Type B pancreatic cell (in vitro differentiated cells): ENCODE results near the gene SPRYD3. TPM values are rescaled to one million over a fixed set of nuclear protein-coding genes. Genes with fewer than 3 reads are reported as not detected.

Source experiments
- DNase-seq: peaks from one replicate; pipeline ENCODE4 v3.0.0; 2021; ENCODE audit warnings: mixed read lengths; ENCODE audit not compliant: unreplicated experiment; ENCODE audit errors: extremely low spot score
- H3K27ac Mint-ChIP-seq: 2 replicates; pipeline ENCODE4 v1.8.0; 2021; ENCODE audit warnings: mild to moderate bottlenecking, mixed read lengths
- H3K27me3 Mint-ChIP-seq: 2 replicates; pipeline ENCODE4 v1.8.0; 2021; ENCODE audit warnings: mixed read lengths
- H3K36me3 Mint-ChIP-seq: 2 replicates; pipeline ENCODE4 v1.8.0; 2021; ENCODE audit warnings: mixed read lengths
- H3K4me1 Mint-ChIP-seq: one replicate; pipeline ENCODE4 v1.8.0; 2021; ENCODE audit warnings: mixed read lengths; ENCODE audit not compliant: unreplicated experiment
- H3K4me3 Mint-ChIP-seq: 2 replicates; pipeline ENCODE4 v1.8.0; 2021; ENCODE audit warnings: mild to moderate bottlenecking, mixed read lengths
- H3K9me3 Mint-ChIP-seq: 2 replicates; pipeline ENCODE4 v1.8.0; 2021; ENCODE audit warnings: mixed read lengths
- total RNA-seq: library from RNA; stranded (reverse); gene quantifications from 2 replicates; pipeline ENCODE4 v1.2.1, GENCODE V29; 2021; ENCODE audit warnings: low replicate concordance
- TF ChIP-seq, protein P1 (sequence below): fragments of 200-600 bp; sonication (generic); conservative IDR thresholded peaks from 2 replicates; pipeline ENCODE4 v1.5.0; 2021; ENCODE audit warnings: antibody characterized with exemption, mild to moderate bottlenecking

Gene SPRYD3
- total RNA-seq, 1 donor from 2014 or later = 22.1 TPM

DNA sequence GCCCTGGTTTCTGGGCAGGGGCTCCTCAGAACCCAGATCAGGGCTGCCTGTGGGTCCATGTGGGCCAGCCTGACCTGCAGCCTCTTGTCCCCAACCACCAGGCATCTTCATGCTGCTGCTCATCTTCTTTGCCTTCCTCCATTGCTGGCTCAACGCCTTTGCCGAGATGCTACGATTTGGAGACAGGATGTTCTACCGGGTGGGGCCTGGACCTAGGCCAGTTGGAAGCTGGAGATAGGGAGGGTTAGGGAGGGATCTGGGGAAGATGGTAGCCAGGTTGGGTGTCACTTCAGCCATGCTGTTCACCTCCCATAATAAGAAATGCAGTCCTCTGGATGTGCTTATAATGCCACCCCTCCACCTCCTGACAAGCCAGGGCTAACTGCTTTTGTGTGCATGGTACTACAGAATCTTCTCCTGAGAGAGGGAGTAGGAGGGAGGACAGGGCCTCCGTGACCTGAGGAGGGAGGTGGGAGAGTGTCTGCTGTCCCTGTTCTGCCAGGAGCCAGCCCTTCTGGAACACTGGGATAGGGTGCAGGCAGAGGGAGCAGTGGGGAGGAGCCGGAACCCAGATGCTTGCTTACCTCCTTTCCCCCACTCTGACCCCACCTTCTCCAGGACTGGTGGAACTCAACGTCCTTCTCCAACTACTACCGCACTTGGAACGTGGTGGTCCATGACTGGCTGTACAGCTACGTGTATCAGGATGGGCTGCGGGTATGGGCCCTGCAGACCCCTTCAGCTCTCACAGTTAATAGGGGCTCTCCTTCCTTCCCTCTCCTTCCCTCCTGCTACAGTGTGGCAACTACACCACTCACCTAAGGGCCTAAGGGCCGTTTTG, 41.7 kb upstream of the SPRYD3 start:
- H3K27ac Mint-ChIP-seq = no peak overlapping the region
- no peaks in the 10 kb centered on the region for H3K36me3 Mint-ChIP-seq
- H3K4me1 Mint-ChIP-seq = peaks cover 5% of the 10 kb centered on the region
- H3K9me3 Mint-ChIP-seq = no peaks in the 10 kb centered on the region
- TF ChIP-seq, protein P1, sequence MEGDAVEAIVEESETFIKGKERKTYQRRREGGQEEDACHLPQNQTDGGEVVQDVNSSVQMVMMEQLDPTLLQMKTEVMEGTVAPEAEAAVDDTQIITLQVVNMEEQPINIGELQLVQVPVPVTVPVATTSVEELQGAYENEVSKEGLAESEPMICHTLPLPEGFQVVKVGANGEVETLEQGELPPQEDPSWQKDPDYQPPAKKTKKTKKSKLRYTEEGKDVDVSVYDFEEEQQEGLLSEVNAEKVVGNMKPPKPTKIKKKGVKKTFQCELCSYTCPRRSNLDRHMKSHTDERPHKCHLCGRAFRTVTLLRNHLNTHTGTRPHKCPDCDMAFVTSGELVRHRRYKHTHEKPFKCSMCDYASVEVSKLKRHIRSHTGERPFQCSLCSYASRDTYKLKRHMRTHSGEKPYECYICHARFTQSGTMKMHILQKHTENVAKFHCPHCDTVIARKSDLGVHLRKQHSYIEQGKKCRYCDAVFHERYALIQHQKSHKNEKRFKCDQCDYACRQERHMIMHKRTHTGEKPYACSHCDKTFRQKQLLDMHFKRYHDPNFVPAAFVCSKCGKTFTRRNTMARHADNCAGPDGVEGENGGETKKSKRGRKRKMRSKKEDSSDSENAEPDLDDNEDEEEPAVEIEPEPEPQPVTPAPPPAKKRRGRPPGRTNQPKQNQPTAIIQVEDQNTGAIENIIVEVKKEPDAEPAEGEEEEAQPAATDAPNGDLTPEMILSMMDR = no peak
- DNase-seq = peak; percentile 60
- no peak overlapping the region for H3K4me3 Mint-ChIP-seq
- H3K27me3 Mint-ChIP-seq = peaks cover 7% of the 10 kb centered on the region

DNA sequence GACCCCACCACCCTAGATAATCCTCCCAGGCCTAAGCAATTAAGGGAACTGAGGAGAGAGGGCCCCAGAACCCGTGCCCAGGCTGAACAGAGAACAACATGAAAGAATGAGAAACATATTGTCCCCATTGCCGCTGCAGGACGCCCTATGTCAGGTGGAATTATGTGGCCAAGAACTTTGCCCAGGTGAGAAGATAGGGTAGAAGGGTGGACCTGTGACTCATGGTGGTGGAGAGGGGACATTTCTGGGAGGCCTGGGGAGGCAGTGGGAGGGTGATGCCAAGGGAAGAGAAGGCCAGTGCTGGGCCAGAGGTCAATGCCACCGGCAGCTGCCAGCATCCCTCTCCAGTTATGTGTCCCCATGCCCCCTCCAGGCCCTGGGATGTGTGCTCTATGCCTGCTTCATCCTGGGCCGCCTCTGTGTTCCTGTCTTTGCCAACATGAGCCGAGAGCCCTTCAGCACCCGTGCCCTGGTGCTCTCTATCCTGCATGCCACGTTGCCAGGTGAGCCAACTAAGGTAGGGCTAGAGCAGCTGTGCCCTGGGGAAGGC, 39.6 kb upstream of the SPRYD3 start:
- no peak for DNase-seq
- Mint-ChIP-seq H3K27ac (no peak overlapping the region), H3K36me3 (no peaks in the 10 kb centered on the region), H3K4me3 (no peak overlapping the region), H3K9me3 (no peaks in the 10 kb centered on the region), H3K4me1 (peaks cover 5% of the 10 kb centered on the region), H3K27me3 (peaks cover 7% of the 10 kb centered on the region)
- TF ChIP-seq, protein P1 = no peak

DNA sequence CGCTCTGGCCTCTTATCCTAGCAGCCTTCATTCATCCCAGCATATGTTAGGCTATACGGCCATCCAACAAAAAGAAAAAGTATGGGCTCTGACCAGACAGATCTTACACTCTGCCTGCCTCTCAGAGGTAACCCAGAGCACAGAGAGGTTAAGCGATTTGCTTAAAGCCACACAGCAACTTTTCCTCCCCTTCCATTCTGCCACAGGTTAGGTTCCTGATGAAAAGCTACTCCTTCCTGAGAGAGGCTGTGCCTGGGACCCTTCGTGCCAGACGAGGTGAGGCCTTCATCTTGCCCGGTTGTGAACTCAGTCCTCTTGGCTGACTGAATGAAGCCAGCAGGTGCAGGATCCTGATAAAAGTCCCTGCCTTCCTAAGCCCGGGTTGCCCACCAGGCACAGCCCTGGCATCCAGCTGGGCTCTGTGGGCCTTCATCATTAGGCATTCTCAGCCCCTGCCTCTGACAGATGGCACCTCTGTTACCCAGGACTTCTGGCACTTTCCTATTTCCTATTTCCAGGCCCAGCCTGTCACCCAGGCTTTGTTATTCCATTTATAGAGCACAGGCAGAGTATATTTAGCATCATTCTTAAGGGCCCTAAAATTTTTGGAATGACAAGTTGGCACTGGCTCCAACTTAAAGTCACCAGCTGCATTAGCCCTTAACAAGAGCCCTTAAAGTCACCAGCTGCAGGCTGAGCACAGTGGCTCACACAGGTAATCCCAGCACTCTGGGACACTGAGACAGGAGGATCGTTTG, 36.9 kb upstream of the SPRYD3 start:
- H3K27ac Mint-ChIP-seq = no peak overlapping the region
- no peaks in the 10 kb centered on the region for H3K36me3 Mint-ChIP-seq
- TF ChIP-seq, protein P1 = no peak
- H3K4me1 Mint-ChIP-seq = peaks cover 5% of the 10 kb centered on the region
- no peak for DNase-seq
- H3K27me3 Mint-ChIP-seq = peaks cover 7% of the 10 kb centered on the region
- H3K4me3 Mint-ChIP-seq = no peak overlapping the region
- H3K9me3 Mint-ChIP-seq = no peaks in the 10 kb centered on the region

DNA sequence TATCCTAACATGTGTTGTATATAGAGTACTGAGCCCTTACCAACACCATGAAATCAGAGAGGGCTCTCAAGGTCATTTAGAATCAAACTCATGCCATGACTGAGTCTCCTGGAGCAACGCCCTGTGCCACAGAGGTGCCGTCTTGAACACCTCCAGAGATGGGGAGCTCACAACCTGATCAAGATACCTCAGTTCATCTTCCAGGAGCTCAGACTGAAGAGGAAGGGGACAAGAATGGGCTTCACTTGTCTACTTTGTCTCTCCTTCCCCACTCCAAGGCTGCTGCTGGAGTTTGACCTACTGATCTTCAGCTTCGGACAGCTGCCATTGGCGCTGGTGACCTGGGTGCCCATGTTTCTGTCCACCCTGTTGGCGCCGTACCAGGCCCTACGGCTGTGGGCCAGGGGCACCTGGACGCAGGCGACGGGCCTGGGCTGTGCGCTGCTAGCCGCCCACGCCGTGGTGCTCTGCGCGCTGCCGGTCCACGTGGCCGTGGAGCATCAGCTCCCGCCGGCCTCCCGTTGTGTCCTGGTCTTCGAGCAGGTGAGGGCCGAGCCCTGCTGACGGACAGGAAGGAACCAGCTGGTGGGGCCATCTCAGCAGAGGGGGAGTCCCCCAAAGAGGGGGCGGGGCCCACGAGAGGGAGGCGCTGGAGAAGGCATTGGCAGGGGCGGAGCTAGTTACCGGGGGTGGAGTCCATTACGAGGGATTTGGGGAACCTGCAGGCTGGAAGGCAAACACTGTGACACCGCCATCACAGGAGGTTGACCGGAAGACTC, 36.1 kb upstream of the SPRYD3 start:
- Mint-ChIP-seq H3K27me3 (peaks cover 7% of the 10 kb centered on the region), H3K4me3 (no peak overlapping the region), H3K9me3 (no peaks in the 10 kb centered on the region), H3K4me1 (peaks cover 5% of the 10 kb centered on the region), H3K27ac (no peak overlapping the region), H3K36me3 (no peaks in the 10 kb centered on the region)
- no peak for DNase-seq
- TF ChIP-seq, protein P1 = no peak

DNA sequence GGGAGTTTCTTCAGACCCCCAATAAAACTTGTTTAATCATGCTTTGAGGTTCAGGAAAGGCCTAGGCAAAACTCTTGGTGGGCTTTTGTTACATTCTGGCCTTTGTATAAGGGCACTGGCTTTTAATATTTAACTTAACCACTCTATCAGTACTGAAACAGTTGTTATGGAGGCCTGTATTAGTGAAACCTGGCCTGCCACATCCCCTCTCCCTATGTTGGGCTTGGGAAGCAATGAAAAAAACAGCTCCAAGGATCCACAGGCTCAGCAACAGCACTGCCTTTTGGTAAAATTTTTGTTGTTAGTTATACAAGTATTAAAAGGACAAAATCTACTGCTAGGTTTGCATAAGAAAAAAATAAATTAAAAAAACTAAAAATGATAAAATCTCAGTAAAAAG, 34.8 kb upstream of the SPRYD3 start:
- peak overlapping the region; percentile 29 for H3K27ac Mint-ChIP-seq
- H3K4me1 Mint-ChIP-seq = peaks cover 5% of the 10 kb centered on the region
- no peaks in the 10 kb centered on the region for H3K36me3 Mint-ChIP-seq
- TF ChIP-seq, protein P1 = no peak
- no peaks in the 10 kb centered on the region for H3K9me3 Mint-ChIP-seq
- DNase-seq = no peak
- peaks cover 3% of the 10 kb centered on the region for H3K27me3 Mint-ChIP-seq
- H3K4me3 Mint-ChIP-seq = no peak overlapping the region
